Keratinocyte (primary cell): Measurements from ENCODE around the gene FBN1. TPM values are rescaled to one million over a fixed set of nuclear protein-coding genes. Genes with fewer than 3 reads are reported as not detected.

ENCODE experiments used
- DNase-seq: peaks from one replicate; pipeline ENCODE4 v3.0.0-alpha.2; 2011; ENCODE audit warnings: low read depth, missing footprints, low spot score
- FAIRE-seq: peaks from 2 replicates; lab custom pipeline; 2011; peaks lifted over from hg19 to GRCh38; lab: Jason Lieb, UNC
- H2AFZ ChIP-seq: 2 replicates; pipeline ENCODE4 v1.6.0; 2012; ENCODE audit warnings: low read length, control low read depth, inconsistent platforms; ENCODE audit not compliant: control insufficient read depth
- H3K27ac ChIP-seq: 2 replicates; pipeline ENCODE4 v1.5.1; 2011; ENCODE audit warnings: low read length; ENCODE audit not compliant: control insufficient read depth, insufficient read depth
- H3K27me3 ChIP-seq: 3 replicates; pipeline ENCODE4 v1.6.0; 2011; ENCODE audit warnings: low read length; ENCODE audit not compliant: control insufficient read depth, insufficient read depth; ENCODE audit errors: extremely low read depth
- H3K36me3 ChIP-seq, 2 experiments: 2 replicates in 1 of 2; 3 replicates in 1 of 2; pipeline ENCODE4 v1.5.1; 2011; ENCODE audit warnings: low read length in 2 of 2, mild to moderate bottlenecking in 1 of 2; ENCODE audit not compliant: control insufficient read depth in 2 of 2, insufficient read depth in 2 of 2; ENCODE audit errors: extremely low read depth in 1 of 2
- H3K4me1 ChIP-seq: 3 replicates; pipeline ENCODE4 v1.5.1; 2011; ENCODE audit warnings: low read length; ENCODE audit not compliant: control insufficient read depth, insufficient read depth; ENCODE audit errors: extremely low read depth
- H3K4me2 ChIP-seq: 3 replicates; pipeline ENCODE4 v1.6.0; 2011; ENCODE audit warnings: low read depth, low read length; ENCODE audit not compliant: control insufficient read depth, insufficient read depth; ENCODE audit errors: extremely low read depth
- H3K4me3 ChIP-seq, 3 experiments: fragments of 200-600 bp in 1 of 3; sonication (generic) in 1 of 3; 2 replicates in 2 of 3; 3 replicates in 1 of 3; pipeline ENCODE4 v1.5.1; 2011 to 2016; ENCODE audit warnings: low read length in 3 of 3, mild to moderate bottlenecking in 3 of 3, control low read depth in 2 of 3, inconsistent platforms in 1 of 3, low read depth in 1 of 3, mixed read lengths in 1 of 3, mixed run types in 1 of 3, moderate library complexity in 1 of 3; ENCODE audit not compliant: control insufficient read depth in 2 of 3, insufficient read depth in 2 of 3; ENCODE audit errors: extremely low read depth in 1 of 3
- H3K79me2 ChIP-seq: 2 replicates; pipeline ENCODE4 v1.6.0; 2012; ENCODE audit warnings: low read length; ENCODE audit not compliant: control insufficient read depth, insufficient read depth
- H3K9ac ChIP-seq: 3 replicates; pipeline ENCODE4 v1.6.0; 2011; ENCODE audit warnings: low read length; ENCODE audit not compliant: control insufficient read depth, insufficient read depth; ENCODE audit errors: extremely low read depth
- H3K9me1 ChIP-seq: 3 replicates; pipeline ENCODE4 v1.6.0; 2011; ENCODE audit warnings: low read length; ENCODE audit not compliant: control insufficient read depth, insufficient read depth; ENCODE audit errors: extremely low read depth
- H3K9me3 ChIP-seq: 2 replicates; pipeline ENCODE4 v1.5.1; 2012; ENCODE audit warnings: low read depth, low read length; ENCODE audit not compliant: control insufficient read depth
- H4K20me1 ChIP-seq: 3 replicates; pipeline ENCODE4 v1.6.0; 2011; ENCODE audit warnings: low read length; ENCODE audit not compliant: control insufficient read depth, insufficient read depth; ENCODE audit errors: extremely low read depth
- EZH2 ChIP-seq: IDR thresholded peaks from one replicate; pipeline ENCODE4 v1.6.1; 2012; ENCODE audit warnings: inconsistent platforms, mild to moderate bottlenecking, low read length, moderate library complexity
- dilution Hi-C: fragments of 300-500 bp; cut with MboI; formaldehyde crosslinking; loops from one replicate; pipeline ENCODE4 v1.7.0; 2020; ENCODE audit warnings: low sequenced_read_pairs; ENCODE audit not compliant: extremely low pct_ligation_motif_present
- polyA plus RNA-seq, 5 experiments: library from polyadenylated mRNA; depleted of rRNA in 3 of 5; stranded (reverse) in 3 of 5; stranded (forward) in 1 of 5; unstranded in 1 of 5; fragments of >200 nt; gene quantifications; 1 replicate in 1 of 5; 2 replicates in 3 of 5; 3 replicates in 1 of 5; pipeline versions ENCODE4 v1.2.1 to v1.2.3, GENCODE V29; 2011 to 2012; ENCODE audit warnings: missing spikeins in 2 of 5, low read depth in 1 of 5, low replicate concordance in 1 of 5
- TF ChIP-seq, protein P1 (sequence below), 3 experiments: IDR thresholded peaks in 1 of 3; conservative IDR thresholded peaks in 1 of 3; optimal IDR thresholded peaks in 1 of 3; 2 replicates in 2 of 3; 3 replicates in 1 of 3; pipeline versions ENCODE3 to v1.5.1; 2011; ENCODE audit warnings: low read length in 3 of 3, mild to moderate bottlenecking in 3 of 3, moderate library complexity in 2 of 3, control low read depth in 1 of 3, inconsistent platforms in 1 of 3; ENCODE audit not compliant: insufficient read depth in 2 of 3; ENCODE audit errors: extremely low read depth in 1 of 3

FBN1 gene
- polyA plus RNA-seq, 1 donor (not counting 4 experiments of a cell fraction or from before 2014, with no cell fraction given), result 3.5 TPM

DNA sequence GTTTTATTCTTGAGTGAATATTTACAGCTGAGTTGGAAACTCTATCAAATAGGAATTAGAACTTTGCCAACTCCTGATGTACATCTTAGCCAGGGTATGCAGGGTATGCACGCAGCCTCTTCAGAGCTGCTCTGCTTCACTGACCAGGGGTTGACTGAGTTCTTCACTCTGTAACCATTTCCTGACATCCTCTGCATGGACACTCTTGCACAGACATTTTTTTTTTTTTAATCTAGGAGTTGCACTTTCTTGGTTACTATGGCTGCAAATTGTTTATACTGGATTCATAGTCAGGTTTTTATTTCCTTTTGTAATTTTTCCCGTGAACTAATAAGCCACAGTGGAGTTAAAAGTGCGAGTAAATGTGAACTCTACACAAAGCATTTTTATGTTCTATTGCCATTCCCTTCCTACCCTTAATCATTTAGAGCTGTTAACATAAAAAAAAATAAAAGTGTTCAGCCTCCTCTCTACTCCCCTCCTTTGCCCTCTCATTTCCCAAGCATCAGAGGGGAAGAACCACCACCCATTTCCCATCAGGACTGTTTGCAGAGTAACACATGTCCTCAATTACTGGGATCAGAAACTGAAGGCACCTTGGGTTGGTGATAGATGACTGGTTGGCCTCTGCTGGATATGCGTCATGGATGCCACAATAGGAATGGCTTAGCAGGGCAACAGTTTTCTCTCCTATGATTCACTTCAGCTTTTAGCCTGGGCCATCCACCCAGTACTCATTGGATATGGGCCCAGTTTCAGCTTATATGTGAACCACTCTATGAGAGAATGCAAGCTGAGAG, 260.3 kb downstream of the FBN1 start:
- Histone ChIP-seq H3K36me3 (no peaks in the 10 kb centered on the region), H3K9me3 (no peaks in the 10 kb centered on the region), H3K4me1 (peaks cover 36% of the 10 kb centered on the region), H3K27ac (peak overlapping the region; percentile 10), H3K9me1 (no peaks in the 10 kb centered on the region), H3K27me3 (no peaks in the 10 kb centered on the region), H4K20me1 (no peaks in the 10 kb centered on the region), H3K4me2 (peak overlapping the region; percentile 13), H3K79me2 (no peaks in the 10 kb centered on the region), H2AFZ (no peak overlapping the region), H3K9ac (no peak overlapping the region), H3K4me3 (no peak overlapping the region)
- no peak for DNase-seq
- TF ChIP-seq, protein P1, sequence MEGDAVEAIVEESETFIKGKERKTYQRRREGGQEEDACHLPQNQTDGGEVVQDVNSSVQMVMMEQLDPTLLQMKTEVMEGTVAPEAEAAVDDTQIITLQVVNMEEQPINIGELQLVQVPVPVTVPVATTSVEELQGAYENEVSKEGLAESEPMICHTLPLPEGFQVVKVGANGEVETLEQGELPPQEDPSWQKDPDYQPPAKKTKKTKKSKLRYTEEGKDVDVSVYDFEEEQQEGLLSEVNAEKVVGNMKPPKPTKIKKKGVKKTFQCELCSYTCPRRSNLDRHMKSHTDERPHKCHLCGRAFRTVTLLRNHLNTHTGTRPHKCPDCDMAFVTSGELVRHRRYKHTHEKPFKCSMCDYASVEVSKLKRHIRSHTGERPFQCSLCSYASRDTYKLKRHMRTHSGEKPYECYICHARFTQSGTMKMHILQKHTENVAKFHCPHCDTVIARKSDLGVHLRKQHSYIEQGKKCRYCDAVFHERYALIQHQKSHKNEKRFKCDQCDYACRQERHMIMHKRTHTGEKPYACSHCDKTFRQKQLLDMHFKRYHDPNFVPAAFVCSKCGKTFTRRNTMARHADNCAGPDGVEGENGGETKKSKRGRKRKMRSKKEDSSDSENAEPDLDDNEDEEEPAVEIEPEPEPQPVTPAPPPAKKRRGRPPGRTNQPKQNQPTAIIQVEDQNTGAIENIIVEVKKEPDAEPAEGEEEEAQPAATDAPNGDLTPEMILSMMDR (optimal IDR thresholded peaks at IDR 0.05 in 1 of 3, IDR thresholded peaks at IDR 0.05 in 1 of 3, conservative IDR thresholded peaks at IDR 0.05 in 1 of 3; ENCODE audit: extremely low read depth in 1 of 3, insufficient read depth in 2 of 3, low read length in 3 of 3), result no peak
- TF ChIP-seq EZH2, result no peak
- peak; percentile 74 for FAIRE-seq
- dilution Hi-C loops, result no loop called here

DNA sequence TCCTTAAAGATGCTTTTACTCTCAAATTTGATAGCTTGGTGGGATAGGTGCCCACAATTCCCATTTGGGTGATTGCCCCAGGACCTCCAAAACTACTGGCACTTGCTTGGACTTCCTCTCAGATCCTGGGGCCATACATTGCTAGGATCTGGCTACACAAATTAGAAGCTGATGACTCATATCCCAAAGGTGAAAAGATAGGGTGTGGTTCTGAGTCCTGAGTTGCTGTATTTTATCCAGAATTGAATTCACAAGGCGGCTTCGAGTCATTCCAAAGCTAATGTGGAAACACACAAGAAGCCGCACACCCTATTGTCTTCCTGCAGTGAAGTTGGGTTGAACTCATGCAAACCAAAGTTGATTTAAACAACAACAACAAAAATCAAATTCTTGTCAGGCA, 260.9 kb downstream of the FBN1 start:
- TF ChIP-seq EZH2, result no peak
- TF ChIP-seq, protein P1 (optimal IDR thresholded peaks at IDR 0.05 in 1 of 3, IDR thresholded peaks at IDR 0.05 in 1 of 3, conservative IDR thresholded peaks at IDR 0.05 in 1 of 3; ENCODE audit: extremely low read depth in 1 of 3, insufficient read depth in 2 of 3, low read length in 3 of 3), result no peak
- no peak overlapping the region for H3K4me3 ChIP-seq
- peak overlapping the region; percentile 10 for H3K27ac ChIP-seq
- peaks cover 31% of the 10 kb centered on the region for H3K4me1 ChIP-seq
- dilution Hi-C loops, result no loop called here
- peak overlapping the region; percentile 13 for H3K4me2 ChIP-seq
- DNase-seq (no peak), FAIRE-seq (peak; percentile 56)
- H3K79me2 ChIP-seq, result no peaks in the 10 kb centered on the region
- H2AFZ ChIP-seq, result no peak overlapping the region
- no peaks in the 10 kb centered on the region for H4K20me1 ChIP-seq
- H3K9ac ChIP-seq, result no peak overlapping the region
- H3K36me3 ChIP-seq, result no peaks in the 10 kb centered on the region
- H3K9me1 ChIP-seq, result no peaks in the 10 kb centered on the region
- H3K9me3 ChIP-seq, result no peaks in the 10 kb centered on the region
- H3K27me3 ChIP-seq, result no peaks in the 10 kb centered on the region
